ENCODE data around the gene NCKAP5.

The NCKAP5 gene

GRCh38 chr2:132741754-132742153 lies 826.5 kb downstream of the NCKAP5 start:
- H3K4ac ChIP-seq (ENCODE audit: low read depth in 1 of 2, low read length in 2 of 2) = no peak overlapping the region
- no peak overlapping the region for H3K27ac ChIP-seq (ENCODE audit: low read length, poor library complexity, severe bottlenecking)
- no peak overlapping the region for H3K9ac ChIP-seq (ENCODE audit: low read length)
- H3K36me3 ChIP-seq (ENCODE audit: control insufficient read depth in 1 of 2, insufficient read depth in 2 of 2, low read depth in 1 of 2, low read length in 2 of 2) = no peaks in the 10 kb centered on the region
- H2BK120ac ChIP-seq (ENCODE audit: low read depth, low read length) = no peak overlapping the region
- H2AFZ ChIP-seq (ENCODE audit: low read depth, low read length) = no peak overlapping the region
- DNase-seq = no peak
- no peak overlapping the region for H3K4me3 ChIP-seq (ENCODE audit: insufficient read depth in 1 of 2, low read depth in 1 of 2, low read length in 2 of 2)
- no peak overlapping the region for H3K14ac ChIP-seq (ENCODE audit: low read length in 2 of 2)
- H3K9me3 ChIP-seq (ENCODE audit: control insufficient read depth, low read length) = peaks cover 6% of the 10 kb centered on the region
- no peaks in the 10 kb centered on the region for H3K79me1 ChIP-seq (replicated peaks; ENCODE audit: low read length, poor library complexity, severe bottlenecking)
- no peak overlapping the region for H2BK15ac ChIP-seq (ENCODE audit: low read depth, poor library complexity, severe bottlenecking)
- no peak overlapping the region for H3K4me2 ChIP-seq (ENCODE audit: low read length, poor library complexity, severe bottlenecking)
- H2BK12ac ChIP-seq (ENCODE audit: low read length in 2 of 2) = no peak overlapping the region
- no peak overlapping the region for H3K18ac ChIP-seq (ENCODE audit: low read depth in 1 of 2, low read length in 2 of 2)
- no peaks in the 10 kb centered on the region for H3K27me3 ChIP-seq (ENCODE audit: control insufficient read depth in 1 of 2, insufficient read depth in 1 of 2, low read length in 2 of 2)
- H2BK5ac ChIP-seq (ENCODE audit: low read depth, low read length, poor library complexity, severe bottlenecking) = no peak overlapping the region
- H3K4me1 ChIP-seq (ENCODE audit: control insufficient read depth, insufficient read depth, low read depth, low read length) = no peaks in the 10 kb centered on the region
- no peak overlapping the region for H2AK5ac ChIP-seq (ENCODE audit: low read length, severe bottlenecking)
- H4K8ac ChIP-seq (ENCODE audit: low read length) = no peak overlapping the region
- H3K23ac ChIP-seq (ENCODE audit: low read length in 2 of 2) = no peak overlapping the region
- H4K91ac ChIP-seq (ENCODE audit: low read length) = no peak overlapping the region
- 61% methylated on average over 3 of the region's 3 CpGs for WGBS

- no peaks in the 10 kb centered on the region for H3K36me3 ChIP-seq (ENCODE audit: control insufficient read depth in 1 of 2, insufficient read depth in 2 of 2, low read depth in 1 of 2, low read length in 2 of 2)
- no peak overlapping the region for H2BK120ac ChIP-seq (ENCODE audit: low read depth, low read length)
- H2BK12ac ChIP-seq (ENCODE audit: low read length in 2 of 2) = no peak overlapping the region
- no peaks in the 10 kb centered on the region for H3K27me3 ChIP-seq (ENCODE audit: control insufficient read depth in 1 of 2, insufficient read depth in 1 of 2, low read length in 2 of 2)
- H3K4me2 ChIP-seq (ENCODE audit: low read length, poor library complexity, severe bottlenecking) = no peak overlapping the region
- H3K79me1 ChIP-seq (replicated peaks; ENCODE audit: low read length, poor library complexity, severe bottlenecking) = no peaks in the 10 kb centered on the region
- no peaks in the 10 kb centered on the region for H3K4me1 ChIP-seq (ENCODE audit: control insufficient read depth, insufficient read depth, low read depth, low read length)
- H3K23ac ChIP-seq (ENCODE audit: low read length in 2 of 2) = no peak overlapping the region
- H3K9me3 ChIP-seq (ENCODE audit: control insufficient read depth, low read length) = peaks cover 6% of the 10 kb centered on the region
- no peak overlapping the region for H2BK5ac ChIP-seq (ENCODE audit: low read depth, low read length, poor library complexity, severe bottlenecking)
- no peak overlapping the region for H3K14ac ChIP-seq (ENCODE audit: low read length in 2 of 2)
- no peak overlapping the region for H4K8ac ChIP-seq (ENCODE audit: low read length)
- H4K91ac ChIP-seq (ENCODE audit: low read length) = no peak overlapping the region
- H3K4me3 ChIP-seq (ENCODE audit: insufficient read depth in 1 of 2, low read depth in 1 of 2, low read length in 2 of 2) = no peak overlapping the region
- no peak overlapping the region for H2AK5ac ChIP-seq (ENCODE audit: low read length, severe bottlenecking)
- H3K18ac ChIP-seq (ENCODE audit: low read depth in 1 of 2, low read length in 2 of 2) = no peak overlapping the region
- DNase-seq = no peak
- H3K4ac ChIP-seq (ENCODE audit: low read depth in 1 of 2, low read length in 2 of 2) = no peak overlapping the region
- no peak overlapping the region for H3K9ac ChIP-seq (ENCODE audit: low read length)
- no peak overlapping the region for H2BK15ac ChIP-seq (ENCODE audit: low read depth, poor library complexity, severe bottlenecking)
- H2AFZ ChIP-seq (ENCODE audit: low read depth, low read length) = no peak overlapping the region
- H3K27ac ChIP-seq (ENCODE audit: low read length, poor library complexity, severe bottlenecking) = no peak overlapping the region
Measured at GRCh38 chr2:132740081-132740720, 828.1 kb downstream of the NCKAP5 start.

- Histone ChIP-seq H2BK120ac (ENCODE audit: low read depth, low read length) (no peak overlapping the region), H4K91ac (ENCODE audit: low read length) (no peak overlapping the region), H3K4me2 (ENCODE audit: low read length, poor library complexity, severe bottlenecking) (no peak overlapping the region), H3K14ac (ENCODE audit: low read length in 2 of 2) (no peak overlapping the region), H3K9me3 (ENCODE audit: control insufficient read depth, low read length) (no peaks in the 10 kb centered on the region), H3K27ac (ENCODE audit: low read length, poor library complexity, severe bottlenecking) (no peak overlapping the region), H3K23ac (ENCODE audit: low read length in 2 of 2) (no peak overlapping the region), H3K18ac (ENCODE audit: low read depth in 1 of 2, low read length in 2 of 2) (no peak overlapping the region), H3K36me3 (ENCODE audit: control insufficient read depth in 1 of 2, insufficient read depth in 2 of 2, low read depth in 1 of 2, low read length in 2 of 2) (no peaks in the 10 kb centered on the region), H3K79me1 (replicated peaks; ENCODE audit: low read length, poor library complexity, severe bottlenecking) (no peaks in the 10 kb centered on the region), H2BK5ac (ENCODE audit: low read depth, low read length, poor library complexity, severe bottlenecking) (no peak overlapping the region), H3K9ac (ENCODE audit: low read length) (no peak overlapping the region), H3K4me1 (ENCODE audit: control insufficient read depth, insufficient read depth, low read depth, low read length) (no peaks in the 10 kb centered on the region), H2AK5ac (ENCODE audit: low read length, severe bottlenecking) (no peak overlapping the region), H3K4me3 (ENCODE audit: insufficient read depth in 1 of 2, low read depth in 1 of 2, low read length in 2 of 2) (no peak overlapping the region), H2BK15ac (ENCODE audit: low read depth, poor library complexity, severe bottlenecking) (no peak overlapping the region), H3K27me3 (ENCODE audit: control insufficient read depth in 1 of 2, insufficient read depth in 1 of 2, low read length in 2 of 2) (no peaks in the 10 kb centered on the region), H3K4ac (ENCODE audit: low read depth in 1 of 2, low read length in 2 of 2) (no peak overlapping the region), H4K8ac (ENCODE audit: low read length) (no peak overlapping the region), H2AFZ (ENCODE audit: low read depth, low read length) (no peak overlapping the region), H2BK12ac (ENCODE audit: low read length in 2 of 2) (no peak overlapping the region)
- no CpG with 5 or more reads among the region's 1 CpG for WGBS
- DNase-seq = no peak
Measured at GRCh38 chr2:132738223-132738622, 830.0 kb downstream of the NCKAP5 start.

GRCh38 chr2:132736059-132736458 lies 832.2 kb downstream of the NCKAP5 start:
- H3K9me3 ChIP-seq (ENCODE audit: control insufficient read depth, low read length) = no peaks in the 10 kb centered on the region
- no peak overlapping the region for H2BK5ac ChIP-seq (ENCODE audit: low read depth, low read length, poor library complexity, severe bottlenecking)
- H3K4me3 ChIP-seq (ENCODE audit: insufficient read depth in 1 of 2, low read depth in 1 of 2, low read length in 2 of 2) = no peak overlapping the region
- no peak overlapping the region for H3K27ac ChIP-seq (ENCODE audit: low read length, poor library complexity, severe bottlenecking)
- H2BK15ac ChIP-seq (ENCODE audit: low read depth, poor library complexity, severe bottlenecking) = no peak overlapping the region
- H2BK120ac ChIP-seq (ENCODE audit: low read depth, low read length) = no peak overlapping the region
- no peak overlapping the region for H3K4me2 ChIP-seq (ENCODE audit: low read length, poor library complexity, severe bottlenecking)
- H2AK5ac ChIP-seq (ENCODE audit: low read length, severe bottlenecking) = no peak overlapping the region
- H2BK12ac ChIP-seq (ENCODE audit: low read length in 2 of 2) = no peak overlapping the region
- H3K23ac ChIP-seq (ENCODE audit: low read length in 2 of 2) = no peak overlapping the region
- no peak overlapping the region for H3K4ac ChIP-seq (ENCODE audit: low read depth in 1 of 2, low read length in 2 of 2)
- no peak overlapping the region for H2AFZ ChIP-seq (ENCODE audit: low read depth, low read length)
- no peak for DNase-seq
- H3K79me1 ChIP-seq (replicated peaks; ENCODE audit: low read length, poor library complexity, severe bottlenecking) = no peaks in the 10 kb centered on the region
- WGBS = no CpG with 5 or more reads among the region's 1 CpG
- no peaks in the 10 kb centered on the region for H3K4me1 ChIP-seq (ENCODE audit: control insufficient read depth, insufficient read depth, low read depth, low read length)
- H3K9ac ChIP-seq (ENCODE audit: low read length) = no peak overlapping the region
- H4K8ac ChIP-seq (ENCODE audit: low read length) = no peak overlapping the region
- no peak overlapping the region for H3K18ac ChIP-seq (ENCODE audit: low read depth in 1 of 2, low read length in 2 of 2)
- H3K14ac ChIP-seq (ENCODE audit: low read length in 2 of 2) = no peak overlapping the region
- no peaks in the 10 kb centered on the region for H3K36me3 ChIP-seq (ENCODE audit: control insufficient read depth in 1 of 2, insufficient read depth in 2 of 2, low read depth in 1 of 2, low read length in 2 of 2)
- H3K27me3 ChIP-seq (ENCODE audit: control insufficient read depth in 1 of 2, insufficient read depth in 1 of 2, low read length in 2 of 2) = no peaks in the 10 kb centered on the region
- H4K91ac ChIP-seq (ENCODE audit: low read length) = no peak overlapping the region
